ENCODE measurements around the gene BRME1. TPM values are rescaled to one million over a fixed set of nuclear protein-coding genes. Genes with fewer than 3 reads are reported as not detected.

BRME1 gene
- total and polyA plus RNA-seq, 2 of the 13 experiments (the other 11 are each of a cell fraction or from before 2014, with no cell fraction given), result 0.74 to 1.5 TPM

DNA sequence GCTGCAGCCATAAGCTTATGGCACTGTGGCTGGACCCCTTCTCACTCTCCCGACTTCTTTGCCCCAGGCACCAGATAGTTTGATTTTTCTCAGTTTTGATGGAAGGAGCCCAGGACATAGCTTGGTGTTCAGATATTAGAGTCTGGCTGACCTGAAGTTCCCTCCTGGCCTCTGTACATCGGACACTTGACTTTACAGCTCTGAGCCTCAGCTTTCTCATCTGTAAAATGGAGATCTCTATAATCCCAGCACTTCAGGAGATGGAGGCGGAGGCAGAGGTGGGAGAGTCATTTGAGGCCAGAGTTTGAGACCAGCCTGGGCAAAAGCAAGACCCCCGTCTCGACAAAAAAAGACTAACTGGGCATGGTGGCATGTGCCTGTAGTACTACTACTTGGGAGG, 993 bp upstream of the BRME1 start:
- intact Hi-C loops (cut with micrococcal nuclease; ENCODE audit: unreplicated experiment), result loop anchor here (2.0 kb wide), 1 partner anchor 116 kb away; no protein-coding TSS in a partner anchor
- 86% methylated on average over 5 of the region's 5 CpGs for WGBS (ENCODE audit: low lambda C conversion rate)
- Histone ChIP-seq H2AFZ (ENCODE audit: low read length) (no peak overlapping the region), H3K4me2 (ENCODE audit: low read depth, low read length) (peak overlapping the region; percentile 84), H3K9me3 (ENCODE audit: low read length) (no peaks in the 10 kb centered on the region), H3K9ac (ENCODE audit: insufficient read depth, low read depth, low read length) (peak overlapping the region; percentile 85), H3K36me3 (replicated peaks in 1 of 2; ENCODE audit: control insufficient read depth in 1 of 2, insufficient read depth in 2 of 2, low read length in 2 of 2) (peaks cover 0 to 7% of the 10 kb centered on the region in 2 experiments; a peak in 2 of 5 replicates), H3K27me3 (ENCODE audit: control insufficient read depth in 1 of 2, insufficient read depth in 2 of 2, low read length in 2 of 2) (no peaks in the 10 kb centered on the region), H4K20me1 (ENCODE audit: insufficient read depth, low read length) (no peaks in the 10 kb centered on the region), H3K27ac (ENCODE audit: extremely low read length, insufficient read depth, low read length) (peak overlapping the region; percentile 73), H3K4me3 (replicated peaks in 1 of 3; ENCODE audit: insufficient read depth in 1 of 3, low read depth in 2 of 3, low read length in 3 of 3) (peak overlapping the region; percentile 81 to 92 (median 90)), H3K4me1 (ENCODE audit: insufficient read depth, low read length) (peaks cover 24% of the 10 kb centered on the region), H3K79me2 (ENCODE audit: insufficient read depth, low read length) (no peaks in the 10 kb centered on the region)
- TSS peak; percentile 75 for BruUV-seq (replicated peaks)
- CTCF ChIA-PET (ENCODE audit: low intra/inter-chr PET ratio, low total read pairs), result no interaction called here
- TF ChIP-seq, protein P1, sequence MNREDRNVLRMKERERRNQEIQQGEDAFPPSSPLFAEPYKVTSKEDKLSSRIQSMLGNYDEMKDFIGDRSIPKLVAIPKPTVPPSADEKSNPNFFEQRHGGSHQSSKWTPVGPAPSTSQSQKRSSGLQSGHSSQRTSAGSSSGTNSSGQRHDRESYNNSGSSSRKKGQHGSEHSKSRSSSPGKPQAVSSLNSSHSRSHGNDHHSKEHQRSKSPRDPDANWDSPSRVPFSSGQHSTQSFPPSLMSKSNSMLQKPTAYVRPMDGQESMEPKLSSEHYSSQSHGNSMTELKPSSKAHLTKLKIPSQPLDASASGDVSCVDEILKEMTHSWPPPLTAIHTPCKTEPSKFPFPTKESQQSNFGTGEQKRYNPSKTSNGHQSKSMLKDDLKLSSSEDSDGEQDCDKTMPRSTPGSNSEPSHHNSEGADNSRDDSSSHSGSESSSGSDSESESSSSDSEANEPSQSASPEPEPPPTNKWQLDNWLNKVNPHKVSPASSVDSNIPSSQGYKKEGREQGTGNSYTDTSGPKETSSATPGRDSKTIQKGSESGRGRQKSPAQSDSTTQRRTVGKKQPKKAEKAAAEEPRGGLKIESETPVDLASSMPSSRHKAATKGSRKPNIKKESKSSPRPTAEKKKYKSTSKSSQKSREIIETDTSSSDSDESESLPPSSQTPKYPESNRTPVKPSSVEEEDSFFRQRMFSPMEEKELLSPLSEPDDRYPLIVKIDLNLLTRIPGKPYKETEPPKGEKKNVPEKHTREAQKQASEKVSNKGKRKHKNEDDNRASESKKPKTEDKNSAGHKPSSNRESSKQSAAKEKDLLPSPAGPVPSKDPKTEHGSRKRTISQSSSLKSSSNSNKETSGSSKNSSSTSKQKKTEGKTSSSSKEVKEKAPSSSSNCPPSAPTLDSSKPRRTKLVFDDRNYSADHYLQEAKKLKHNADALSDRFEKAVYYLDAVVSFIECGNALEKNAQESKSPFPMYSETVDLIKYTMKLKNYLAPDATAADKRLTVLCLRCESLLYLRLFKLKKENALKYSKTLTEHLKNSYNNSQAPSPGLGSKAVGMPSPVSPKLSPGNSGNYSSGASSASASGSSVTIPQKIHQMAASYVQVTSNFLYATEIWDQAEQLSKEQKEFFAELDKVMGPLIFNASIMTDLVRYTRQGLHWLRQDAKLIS (CRISPR knock-in tag; IDR thresholded peaks at IDR 0.05), result no peak
- TF ChIP-seq ZKSCAN5 (CRISPR knock-in tag; IDR thresholded peaks at IDR 0.05), result no peak
- peak; percentile 71 for TF ChIP-seq ZNF629 (CRISPR knock-in tag; conservative IDR thresholded peaks at IDR 0.05)
- TF ChIP-seq ZMYM3 (CRISPR knock-in tag; IDR thresholded peaks at IDR 0.05), result 0 out of 2 replicates have a peak, but pooled peaks have one; percentile 20
- TF ChIP-seq ZNF720 (CRISPR knock-in tag; IDR thresholded peaks at IDR 0.05), result no peak
- 0 out of 2 replicates have a peak, but pooled peaks have one; percentile 36 for TF ChIP-seq ZNF724P (CRISPR knock-in tag; IDR thresholded peaks at IDR 0.05; ENCODE audit: borderline replicate concordance)
- in situ Hi-C loops (cut with HindIII; ENCODE audit: extremely low pct_ligation_motif_present, low pct_unique_long_range_greater_than_20kb), result no loop called here
- POLR2A ChIA-PET, result interaction anchor here (0.7 to 1.1 kb wide), 3 partner anchors 14 to 60 kb away, joined by 3 to 6 read pairs (median 3); partner anchors contain the start of gene DCAF15
- no peak for DNase-seq (ENCODE audit: low spot score)
- FAIRE-seq, result no peak
- no peak for ATAC-seq
